GM20000 (cell line): ENCODE results near the gene DNMT3B.
A peak's percentile ranks its signal among the peaks of the same experiment; 100 is the strongest.
"Not testable (repeated sequence)": the region's sequence is repeated elsewhere in the genome, so short reads cannot be mapped to it uniquely, and the experiment has no call there.

Experiments used
- DNase-seq: peaks from one replicate; pipeline ENCODE4 v3.0.0; 2012; ENCODE audit warnings: low spot score
- TF ChIP-seq, protein P1 (sequence below): IDR thresholded peaks from 2 replicates; pipeline ENCODE4 v1.5.1; 2012; ENCODE audit warnings: mild to moderate bottlenecking, control low read depth; ENCODE audit errors: extremely low read depth, missing control alignments

Gene DNMT3B

DNA sequence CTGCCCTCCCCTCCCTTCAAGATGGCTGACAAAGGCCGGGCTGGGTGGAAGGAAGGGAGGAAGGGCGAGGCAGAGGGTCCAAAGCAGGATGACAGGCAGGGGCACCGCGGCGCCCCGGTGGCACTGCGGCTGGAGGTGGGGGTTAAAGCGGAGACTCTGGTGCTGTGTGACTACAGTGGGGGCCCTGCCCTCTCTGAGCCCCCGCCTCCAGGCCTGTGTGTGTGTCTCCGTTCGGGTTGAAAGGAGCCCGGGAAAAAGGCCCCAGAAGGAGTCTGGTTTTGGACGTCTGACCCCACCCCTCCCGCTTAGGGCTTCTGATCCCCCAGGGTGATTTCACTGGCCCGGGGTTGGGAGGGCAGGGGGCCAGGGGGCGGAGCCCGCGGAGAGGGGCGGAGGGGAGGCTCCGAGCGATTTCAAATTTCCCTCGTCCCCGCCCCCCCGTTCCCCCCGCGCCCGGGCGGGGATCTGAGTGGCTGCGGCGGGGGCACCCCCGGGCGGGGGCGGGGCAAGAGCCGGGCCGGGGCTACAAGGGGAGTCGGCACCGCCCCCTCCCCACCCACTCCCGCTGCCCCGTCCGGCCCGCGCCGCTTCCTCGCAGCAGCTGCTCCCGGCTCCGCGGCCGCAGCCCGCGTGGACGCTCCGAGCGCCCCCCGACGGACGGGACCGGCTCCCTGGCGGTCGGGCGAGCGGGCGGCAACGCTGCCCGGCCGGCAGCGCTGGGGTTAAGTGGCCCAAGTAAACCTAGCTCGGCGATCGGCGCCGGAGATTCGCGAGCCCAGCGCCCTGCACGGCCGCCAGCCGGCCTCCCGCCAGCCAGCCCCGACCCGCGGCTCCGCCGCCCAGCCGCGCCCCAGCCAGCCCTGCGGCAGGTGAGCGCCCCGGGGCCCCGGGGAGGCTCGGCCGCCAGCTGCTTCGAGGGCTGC, at the start of gene DNMT3B:
Gene DNMT3B (plus strand): TSS at position 555 of the 923 bp plus-strand sequence. CDS start 17,939 bp downstream, outside the sequence.
- peak; percentile 92 for DNase-seq
- TF ChIP-seq, protein P1, sequence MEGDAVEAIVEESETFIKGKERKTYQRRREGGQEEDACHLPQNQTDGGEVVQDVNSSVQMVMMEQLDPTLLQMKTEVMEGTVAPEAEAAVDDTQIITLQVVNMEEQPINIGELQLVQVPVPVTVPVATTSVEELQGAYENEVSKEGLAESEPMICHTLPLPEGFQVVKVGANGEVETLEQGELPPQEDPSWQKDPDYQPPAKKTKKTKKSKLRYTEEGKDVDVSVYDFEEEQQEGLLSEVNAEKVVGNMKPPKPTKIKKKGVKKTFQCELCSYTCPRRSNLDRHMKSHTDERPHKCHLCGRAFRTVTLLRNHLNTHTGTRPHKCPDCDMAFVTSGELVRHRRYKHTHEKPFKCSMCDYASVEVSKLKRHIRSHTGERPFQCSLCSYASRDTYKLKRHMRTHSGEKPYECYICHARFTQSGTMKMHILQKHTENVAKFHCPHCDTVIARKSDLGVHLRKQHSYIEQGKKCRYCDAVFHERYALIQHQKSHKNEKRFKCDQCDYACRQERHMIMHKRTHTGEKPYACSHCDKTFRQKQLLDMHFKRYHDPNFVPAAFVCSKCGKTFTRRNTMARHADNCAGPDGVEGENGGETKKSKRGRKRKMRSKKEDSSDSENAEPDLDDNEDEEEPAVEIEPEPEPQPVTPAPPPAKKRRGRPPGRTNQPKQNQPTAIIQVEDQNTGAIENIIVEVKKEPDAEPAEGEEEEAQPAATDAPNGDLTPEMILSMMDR = peak; percentile 45

DNA sequence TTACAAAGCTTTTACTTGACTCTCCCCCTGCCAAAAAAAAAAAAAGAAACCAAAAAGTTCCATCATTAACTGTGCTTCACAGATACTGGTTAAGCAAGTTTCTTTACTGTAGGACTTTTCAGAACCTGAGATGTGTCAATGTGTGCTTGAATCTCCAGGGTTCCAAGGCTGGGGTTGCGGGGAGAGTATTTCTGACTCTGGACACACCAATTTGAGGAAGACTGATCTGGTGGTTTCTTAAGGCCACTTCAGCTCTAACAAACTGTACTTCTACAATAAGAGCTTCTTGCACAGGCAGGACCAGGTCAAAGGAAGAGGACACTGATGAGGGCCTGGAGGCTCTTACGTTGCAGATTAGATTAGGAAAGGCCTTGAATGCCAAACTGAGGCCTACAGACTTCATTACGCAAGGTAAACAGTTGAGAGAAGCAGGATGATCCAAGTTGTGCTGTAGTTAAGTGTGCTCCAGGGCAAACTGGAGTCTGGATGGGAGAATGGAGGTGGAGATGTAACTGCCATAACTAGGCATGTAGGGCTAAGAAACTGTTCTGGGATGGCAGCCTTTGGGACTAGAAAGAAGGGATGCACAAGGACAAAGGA, 43.3 kb upstream of the DNMT3B start:
- DNase-seq = no peak
- TF ChIP-seq, protein P1 = no peak

DNA sequence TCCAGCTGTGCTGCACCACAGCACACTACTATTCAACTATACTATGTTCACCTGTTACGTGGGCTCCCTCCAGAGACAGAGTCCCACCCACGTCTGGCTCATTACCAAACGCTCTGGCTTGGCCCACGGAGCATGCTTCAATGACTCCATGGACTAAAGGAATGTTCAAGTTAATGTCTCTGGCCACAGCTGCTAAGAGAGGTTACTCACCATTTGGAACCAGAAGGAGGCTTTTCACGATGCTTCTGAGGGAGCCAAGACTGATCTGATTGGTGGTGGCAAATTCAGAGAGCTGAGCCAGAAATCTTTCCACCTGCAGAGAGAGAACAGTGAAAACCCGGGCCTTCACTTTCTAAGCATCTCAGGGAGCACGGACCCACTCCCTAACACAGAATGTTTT, 34.5 kb upstream of the DNMT3B start:
- DNase-seq = no peak

DNA sequence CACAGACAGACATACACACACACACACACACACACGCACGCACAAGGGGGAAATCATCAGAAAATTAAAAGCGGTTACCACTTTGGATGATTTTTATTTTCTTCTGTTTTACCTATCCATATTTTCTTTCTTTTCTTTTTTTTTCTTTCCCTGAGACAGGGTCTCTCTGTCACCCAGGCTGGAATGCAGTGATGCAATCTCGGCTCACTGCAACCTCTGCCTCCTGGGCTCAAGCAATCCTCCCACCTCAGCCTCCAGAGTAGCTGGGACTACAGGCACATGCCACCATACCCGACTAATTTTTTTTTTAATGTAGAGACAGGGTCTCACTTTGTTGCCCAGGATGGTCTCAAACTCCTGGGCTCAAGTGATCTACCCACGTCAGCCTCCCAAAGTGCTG, 33.8 kb upstream of the DNMT3B start:
- not testable (repeated sequence) for DNase-seq

More for the DNA sequence above, 34.5 kb upstream of the DNMT3B start:
- TF ChIP-seq, protein P1 = no peak

DNA sequence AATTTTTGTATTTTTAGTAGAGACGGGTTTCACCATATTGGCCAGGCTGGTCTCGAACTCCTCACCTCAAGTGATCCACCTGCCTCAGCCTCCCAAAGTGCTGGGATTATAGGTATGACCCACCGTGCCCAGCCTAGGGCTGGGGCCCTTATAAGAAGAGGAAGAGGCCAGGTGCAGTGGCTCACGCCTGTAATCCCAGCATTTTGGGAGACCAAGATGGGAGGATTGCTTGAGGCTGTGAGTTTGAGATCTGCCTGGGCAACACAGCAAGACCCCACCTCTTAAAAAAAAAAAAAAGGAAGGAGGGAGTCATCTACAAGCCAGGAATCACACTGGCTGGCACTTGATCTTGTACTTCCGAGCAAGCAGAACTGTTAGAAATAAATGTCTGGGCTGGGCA, 32.9 kb upstream of the DNMT3B start:
- not testable (repeated sequence) for DNase-seq

DNA sequence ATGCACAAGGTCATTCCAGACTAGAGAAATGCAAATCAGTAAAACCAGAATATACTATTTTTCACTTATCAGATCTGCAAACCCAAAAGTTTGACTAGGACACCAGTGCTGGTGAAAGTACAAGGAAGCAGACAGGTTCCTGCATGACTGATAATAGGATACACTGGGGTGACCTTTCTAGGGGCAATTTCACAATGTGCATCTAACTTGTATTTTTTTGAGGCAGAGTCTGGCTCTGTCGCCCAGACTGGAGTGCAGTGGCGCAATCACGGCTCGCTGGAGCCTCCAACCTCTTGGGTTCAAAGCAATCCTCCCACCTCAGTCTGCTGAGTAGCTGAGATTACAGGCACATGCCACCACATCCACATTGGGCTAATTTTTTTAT, 30.3 kb upstream of the DNMT3B start:
- TF ChIP-seq, protein P1 = no peak
- no peak for DNase-seq

DNA sequence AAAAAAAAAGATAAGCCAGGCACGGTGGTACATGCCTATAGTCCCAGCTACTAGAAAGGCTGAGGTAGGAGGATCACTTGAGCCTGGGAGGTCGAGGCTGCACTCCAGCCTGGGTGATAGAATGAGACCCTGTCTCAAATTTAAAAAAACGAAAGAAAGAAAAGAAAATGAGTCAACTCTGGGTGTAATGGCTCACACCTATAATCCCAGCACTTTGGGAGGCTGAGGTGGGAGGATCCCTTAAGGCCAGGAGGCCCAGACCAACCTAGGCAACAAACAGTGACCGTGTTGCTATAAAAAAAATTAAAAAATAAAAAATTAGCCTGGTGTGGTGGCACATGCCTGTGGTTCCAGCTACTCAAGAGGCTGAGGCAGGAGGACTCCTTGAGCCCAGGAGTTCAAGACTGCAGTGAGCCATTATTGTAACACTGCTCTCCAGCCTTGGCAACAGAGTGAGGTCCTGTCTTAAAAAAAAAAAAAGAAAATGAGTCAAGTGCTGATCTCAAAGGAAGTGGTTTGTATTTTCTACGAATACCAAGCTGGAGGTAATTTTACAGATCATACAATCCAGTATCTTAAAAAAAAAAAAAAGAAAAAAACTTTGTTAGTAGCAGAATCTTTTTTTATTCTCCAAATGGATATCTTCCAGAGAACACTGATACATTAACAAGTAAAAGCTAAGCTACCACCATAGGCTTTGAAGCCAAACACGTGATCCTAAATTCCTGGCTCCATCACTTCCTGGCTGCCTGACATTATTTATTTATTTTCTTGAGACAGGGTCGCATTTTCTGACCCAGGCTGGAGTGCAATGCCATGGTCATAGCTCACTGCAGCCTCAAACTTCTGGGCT, 24.6 kb upstream of the DNMT3B start:
- TF ChIP-seq, protein P1 = no peak
- no peak for DNase-seq

DNA sequence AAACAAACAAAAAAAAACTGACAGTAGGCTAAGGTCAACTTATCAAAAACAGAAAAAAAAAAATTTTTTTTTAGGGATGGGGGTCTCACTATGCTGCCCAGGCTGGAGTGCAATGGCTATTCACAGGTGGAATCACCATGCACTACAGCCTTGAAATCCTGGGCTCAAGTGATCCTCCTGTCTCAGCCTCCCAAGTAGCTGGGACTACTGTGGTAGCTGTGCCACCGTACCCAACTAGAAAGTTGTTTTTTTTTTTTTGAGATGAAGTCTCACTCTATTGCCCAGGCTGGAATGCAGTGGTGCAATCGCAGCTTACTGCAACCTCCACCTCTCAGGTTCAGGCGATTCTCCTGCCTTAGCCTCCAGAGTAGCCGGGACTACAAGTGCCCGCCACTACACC, 21.0 kb upstream of the DNMT3B start:
- TF ChIP-seq, protein P1 = no peak
- DNase-seq = no peak
